ENCODE measurements around the gene LRSAM1.

The LRSAM1 gene

DNA sequence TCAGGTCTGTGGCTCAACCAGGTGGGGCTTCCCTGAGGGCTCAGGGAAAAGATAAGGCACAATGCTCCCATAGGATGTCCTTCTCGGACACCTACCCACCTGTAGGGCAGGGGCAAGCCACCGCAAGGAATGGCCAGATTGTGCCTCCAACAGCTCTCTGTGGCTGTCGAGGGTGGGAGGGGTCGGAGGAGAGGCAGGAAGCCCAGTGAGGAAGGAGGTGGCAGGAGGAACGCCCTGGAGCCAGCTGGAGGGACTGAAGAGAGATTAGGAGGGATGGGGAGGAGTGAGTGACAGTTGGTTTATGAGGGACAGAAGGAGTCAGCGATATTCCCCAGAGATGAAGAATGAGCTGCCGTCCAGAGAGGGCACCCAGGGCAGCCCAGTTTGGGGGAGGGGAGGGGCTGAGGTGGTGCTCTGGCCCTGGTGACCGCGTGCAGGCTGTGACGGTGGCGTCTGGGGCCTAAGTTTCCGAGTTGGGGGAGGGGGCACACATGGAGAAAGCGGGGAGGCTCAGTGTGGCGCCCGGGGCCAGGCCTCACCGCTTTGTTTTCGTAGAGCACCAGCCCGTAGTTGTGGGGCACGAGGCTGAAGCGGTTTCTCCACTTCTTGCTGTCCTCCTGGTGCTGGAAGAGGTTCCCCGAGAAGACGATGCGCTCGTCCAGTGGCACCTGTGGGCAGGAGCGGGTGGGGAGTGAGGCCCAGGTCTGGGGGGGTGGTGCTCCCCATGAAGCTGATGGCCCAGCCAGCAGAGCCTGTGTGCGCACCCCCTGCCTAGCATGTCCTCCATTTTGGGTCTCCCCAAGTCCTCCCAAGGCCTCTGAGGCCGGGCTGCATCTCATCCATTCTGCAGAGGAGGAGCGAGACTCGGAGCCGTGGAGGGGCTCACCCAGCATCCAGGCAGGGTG, 75.6 kb downstream of the LRSAM1 start:
- TF ChIP-seq, protein P1, sequence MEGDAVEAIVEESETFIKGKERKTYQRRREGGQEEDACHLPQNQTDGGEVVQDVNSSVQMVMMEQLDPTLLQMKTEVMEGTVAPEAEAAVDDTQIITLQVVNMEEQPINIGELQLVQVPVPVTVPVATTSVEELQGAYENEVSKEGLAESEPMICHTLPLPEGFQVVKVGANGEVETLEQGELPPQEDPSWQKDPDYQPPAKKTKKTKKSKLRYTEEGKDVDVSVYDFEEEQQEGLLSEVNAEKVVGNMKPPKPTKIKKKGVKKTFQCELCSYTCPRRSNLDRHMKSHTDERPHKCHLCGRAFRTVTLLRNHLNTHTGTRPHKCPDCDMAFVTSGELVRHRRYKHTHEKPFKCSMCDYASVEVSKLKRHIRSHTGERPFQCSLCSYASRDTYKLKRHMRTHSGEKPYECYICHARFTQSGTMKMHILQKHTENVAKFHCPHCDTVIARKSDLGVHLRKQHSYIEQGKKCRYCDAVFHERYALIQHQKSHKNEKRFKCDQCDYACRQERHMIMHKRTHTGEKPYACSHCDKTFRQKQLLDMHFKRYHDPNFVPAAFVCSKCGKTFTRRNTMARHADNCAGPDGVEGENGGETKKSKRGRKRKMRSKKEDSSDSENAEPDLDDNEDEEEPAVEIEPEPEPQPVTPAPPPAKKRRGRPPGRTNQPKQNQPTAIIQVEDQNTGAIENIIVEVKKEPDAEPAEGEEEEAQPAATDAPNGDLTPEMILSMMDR (IDR thresholded peaks at IDR 0.05; ENCODE audit: poor library complexity, severe bottlenecking): no peak
- Histone ChIP-seq H3K4me1 (ENCODE audit: insufficient read depth, poor library complexity, severe bottlenecking) (peaks cover 21% of the 10 kb centered on the region), H3K4me3 (ENCODE audit: severe bottlenecking) (no peak overlapping the region), H3K9me3 (ENCODE audit: severe bottlenecking) (peaks cover 3% of the 10 kb centered on the region), H3K27ac (ENCODE audit: poor library complexity, severe bottlenecking) (peak overlapping the region; percentile 98), H3K36me3 (ENCODE audit: low read depth) (peaks cover 96% of the 10 kb centered on the region), H3K27me3 (ENCODE audit: insufficient read depth, poor library complexity, severe bottlenecking) (no peaks in the 10 kb centered on the region)
- peak; percentile 54 for DNase-seq (ENCODE audit: low spot score)
- no peak for ATAC-seq (ENCODE audit: low read depth)

DNA sequence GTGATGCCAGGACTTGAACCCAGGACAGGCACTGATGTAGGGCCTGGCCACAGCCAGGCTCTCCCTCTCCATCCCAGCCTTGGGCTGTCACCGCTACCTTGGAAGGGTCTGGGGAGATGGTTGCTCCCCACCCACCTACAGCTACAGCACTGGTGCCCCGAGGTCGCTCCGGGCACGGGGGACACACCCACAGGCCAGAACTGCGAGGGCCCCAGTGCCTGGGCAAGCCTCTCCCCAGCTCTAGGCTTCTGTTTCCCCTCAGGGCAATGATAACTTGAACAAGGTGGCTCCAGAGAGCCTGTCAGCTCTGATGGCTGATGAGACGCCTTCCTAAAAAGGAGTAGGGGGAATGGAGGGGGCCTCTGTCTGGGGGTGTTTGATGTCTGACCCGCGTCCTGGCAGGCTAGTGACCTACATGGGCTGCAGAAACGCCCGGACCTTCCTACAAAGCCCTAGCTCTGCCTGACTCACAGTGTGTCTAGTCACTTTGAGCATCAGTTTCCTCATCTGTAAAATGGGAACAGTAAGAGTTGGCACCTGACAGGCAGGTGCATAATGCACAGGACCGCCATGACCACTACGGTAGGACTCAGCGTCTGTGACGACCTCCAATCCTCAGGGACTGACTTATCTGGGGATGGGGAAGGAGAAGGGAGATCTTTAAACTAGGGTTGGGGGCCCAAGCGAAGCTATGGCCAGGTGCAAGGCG, 76.4 kb downstream of the LRSAM1 start:
- Histone ChIP-seq H3K4me1 (ENCODE audit: insufficient read depth, poor library complexity, severe bottlenecking) (peaks cover 13% of the 10 kb centered on the region), H3K36me3 (ENCODE audit: low read depth) (peaks cover 96% of the 10 kb centered on the region), H3K27ac (ENCODE audit: poor library complexity, severe bottlenecking) (no peak overlapping the region), H3K4me3 (ENCODE audit: severe bottlenecking) (no peak overlapping the region), H3K27me3 (ENCODE audit: insufficient read depth, poor library complexity, severe bottlenecking) (no peaks in the 10 kb centered on the region), H3K9me3 (ENCODE audit: severe bottlenecking) (peaks cover 3% of the 10 kb centered on the region)
- ATAC-seq (ENCODE audit: low read depth): no peak
- TF ChIP-seq, protein P1 (IDR thresholded peaks at IDR 0.05; ENCODE audit: poor library complexity, severe bottlenecking): no peak
- peak; percentile 43 for DNase-seq (ENCODE audit: low spot score)

DNA sequence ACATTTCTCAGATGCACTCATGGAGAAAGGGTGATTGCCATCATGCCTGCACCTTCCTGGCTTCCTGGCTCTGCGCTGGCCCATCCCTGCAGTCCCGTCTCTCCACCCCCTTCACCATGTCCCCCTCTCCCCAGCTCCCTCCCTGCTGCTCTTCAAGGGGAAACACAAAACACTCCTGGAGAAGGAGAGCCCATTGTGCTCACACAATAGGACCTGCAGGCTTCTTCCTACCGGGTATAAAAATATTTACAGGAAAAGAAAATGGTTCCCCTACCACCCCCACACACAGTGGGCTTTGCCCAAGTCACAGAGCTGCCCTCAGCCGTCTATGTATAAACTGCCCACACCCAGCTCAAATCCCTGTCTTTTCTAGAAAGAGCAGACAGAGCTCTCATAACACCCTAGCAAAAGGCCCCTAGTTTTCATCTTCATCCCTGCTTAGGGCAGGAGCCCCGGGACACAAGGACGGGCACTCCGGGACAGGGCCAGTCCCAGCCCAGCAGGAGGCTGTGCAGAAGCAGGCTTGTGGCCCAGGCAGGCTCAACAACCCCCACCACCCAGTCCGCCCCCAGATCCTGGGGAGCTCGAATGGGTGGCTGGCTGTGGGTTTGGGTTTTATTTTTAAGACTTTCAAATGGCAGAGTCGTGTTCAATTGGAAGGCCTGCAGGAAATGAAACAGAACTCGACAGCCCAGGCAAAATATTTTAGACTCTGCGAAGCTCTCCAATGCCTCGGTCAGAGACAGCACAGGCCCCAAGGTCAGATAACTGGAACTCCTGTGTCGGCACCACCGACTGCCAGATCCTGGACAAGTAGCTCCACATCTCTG, 77.3 kb downstream of the LRSAM1 start:
- Histone ChIP-seq H3K4me3 (ENCODE audit: severe bottlenecking) (no peak overlapping the region), H3K27me3 (ENCODE audit: insufficient read depth, poor library complexity, severe bottlenecking) (no peaks in the 10 kb centered on the region), H3K4me1 (ENCODE audit: insufficient read depth, poor library complexity, severe bottlenecking) (peaks cover 6% of the 10 kb centered on the region), H3K9me3 (ENCODE audit: severe bottlenecking) (peaks cover under 1% of the 10 kb centered on the region), H3K27ac (ENCODE audit: poor library complexity, severe bottlenecking) (no peak overlapping the region), H3K36me3 (ENCODE audit: low read depth) (peaks cover 99% of the 10 kb centered on the region)
- TF ChIP-seq, protein P1 (IDR thresholded peaks at IDR 0.05; ENCODE audit: poor library complexity, severe bottlenecking): no peak
- DNase-seq (ENCODE audit: low spot score): peak; percentile 42
- ATAC-seq (ENCODE audit: low read depth): no peak

DNA sequence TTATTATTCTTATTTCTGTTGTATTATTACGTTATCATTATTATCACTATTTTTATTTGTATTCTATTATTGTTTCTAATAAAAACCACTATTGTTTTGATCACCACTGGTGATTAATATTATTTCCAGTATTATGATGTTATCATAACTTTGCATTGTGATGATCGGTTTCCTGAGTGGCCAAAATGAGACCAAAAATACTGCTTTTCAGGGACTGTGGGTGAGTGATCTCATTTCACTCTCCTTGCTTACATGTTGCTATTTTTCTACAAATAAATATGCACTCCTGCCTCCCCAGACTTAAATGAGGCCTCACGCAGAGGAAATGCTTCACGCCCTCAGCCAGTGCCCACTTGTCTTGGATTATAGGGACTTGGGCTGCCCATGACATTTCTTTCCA, 78.4 kb downstream of the LRSAM1 start:
- DNase-seq (ENCODE audit: low spot score): no peak
- TF ChIP-seq, protein P1 (IDR thresholded peaks at IDR 0.05; ENCODE audit: poor library complexity, severe bottlenecking): no peak
- H3K4me3 ChIP-seq (ENCODE audit: severe bottlenecking): no peak overlapping the region
- H3K4me1 ChIP-seq (ENCODE audit: insufficient read depth, poor library complexity, severe bottlenecking): peaks cover 5% of the 10 kb centered on the region
- no peak overlapping the region for H3K27ac ChIP-seq (ENCODE audit: poor library complexity, severe bottlenecking)
- no peaks in the 10 kb centered on the region for H3K9me3 ChIP-seq (ENCODE audit: severe bottlenecking)
- H3K36me3 ChIP-seq (ENCODE audit: low read depth): peaks cover 98% of the 10 kb centered on the region
- ATAC-seq (ENCODE audit: low read depth): no peak
- H3K27me3 ChIP-seq (ENCODE audit: insufficient read depth, poor library complexity, severe bottlenecking): no peaks in the 10 kb centered on the region
